NCI-H1105 (cell line): ENCODE measurements around the gene TIMMDC1.
"Not testable (repeated sequence)": the region's sequence is repeated elsewhere in the genome, so short reads cannot be mapped to it uniquely, and the experiment has no call there.

Experiments used
- DNase-seq: peaks from one replicate; lab custom pipeline; 2025; lab: John Stamatoyannopoulos, UW

Gene TIMMDC1

DNA sequence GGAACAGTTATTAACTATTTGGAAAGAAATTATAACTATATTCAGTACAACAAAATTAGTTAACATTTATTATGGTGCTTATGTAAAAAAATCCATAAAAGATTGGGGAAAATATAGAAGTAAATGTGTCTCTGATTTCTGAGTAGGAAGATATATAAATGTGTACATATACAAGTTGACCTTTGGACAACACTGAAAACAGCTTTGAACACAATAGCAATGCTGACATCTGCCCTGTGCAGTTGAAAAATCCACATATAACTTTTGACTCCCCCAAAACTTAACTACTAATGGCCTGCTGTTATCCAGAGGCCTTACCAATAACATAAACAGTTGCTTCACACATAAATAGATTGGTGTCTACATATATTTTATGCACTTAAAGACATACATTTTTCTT is 12.3 kb downstream of the TIMMDC1 start:
- no peak for DNase-seq

DNA sequence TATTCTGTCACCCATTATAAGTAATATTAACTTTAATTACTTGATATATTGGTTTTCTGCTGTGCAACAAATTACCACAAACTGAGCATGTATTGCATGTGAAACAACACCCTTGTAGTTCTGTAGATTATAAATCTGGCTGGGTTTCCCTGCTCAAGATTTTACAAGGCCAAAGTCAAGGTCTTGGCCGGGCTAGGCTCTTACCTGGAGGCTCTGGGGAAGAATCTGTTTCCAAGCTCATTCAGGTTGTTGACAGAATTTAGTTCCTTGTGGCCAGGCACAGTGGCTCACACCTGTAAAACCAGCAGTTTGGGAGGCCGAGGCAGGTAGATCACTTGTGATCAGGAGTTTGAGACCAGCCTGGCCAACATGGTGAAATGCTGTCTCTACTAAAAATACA is 16.3 kb downstream of the TIMMDC1 start:
- DNase-seq: no peak

DNA sequence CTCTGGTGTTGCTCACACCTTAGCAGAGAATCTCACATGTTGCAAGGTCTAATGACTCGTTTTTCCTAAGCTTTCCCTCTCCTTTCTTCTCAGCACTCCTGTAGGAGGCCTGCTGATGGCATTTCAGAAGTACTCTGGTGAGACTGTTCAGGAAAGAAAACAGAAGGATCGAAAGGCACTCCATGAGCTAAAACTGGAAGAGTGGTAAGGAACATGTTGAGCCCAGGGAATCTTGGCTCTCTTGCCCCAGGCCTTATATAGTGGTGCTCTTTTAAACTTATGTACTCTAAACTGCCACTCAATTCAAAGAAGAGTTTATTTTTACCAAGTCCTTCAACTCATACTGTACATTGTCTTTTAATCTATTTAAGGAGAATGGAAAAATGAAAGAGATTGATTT is 18.8 kb downstream of the TIMMDC1 start:
- no peak for DNase-seq

DNA sequence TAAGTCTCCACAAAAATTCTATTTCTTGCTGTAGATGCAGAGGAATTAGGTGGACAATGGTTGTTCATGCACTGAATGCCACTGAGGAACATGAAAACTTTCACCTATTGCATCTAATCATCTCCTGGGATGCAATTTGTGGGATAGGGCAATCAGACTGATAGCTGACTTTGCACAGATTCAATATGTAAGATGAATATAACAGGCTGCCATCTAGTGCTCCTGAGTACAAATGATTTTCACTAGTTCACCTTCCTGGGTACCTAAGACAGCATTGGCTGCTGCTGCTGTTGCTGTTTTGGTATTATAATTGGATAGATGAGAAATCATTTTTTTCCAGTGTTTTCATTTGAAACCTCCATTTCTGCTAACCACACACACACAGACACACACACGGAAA is 19.7 kb downstream of the TIMMDC1 start:
- DNase-seq: no peak

DNA sequence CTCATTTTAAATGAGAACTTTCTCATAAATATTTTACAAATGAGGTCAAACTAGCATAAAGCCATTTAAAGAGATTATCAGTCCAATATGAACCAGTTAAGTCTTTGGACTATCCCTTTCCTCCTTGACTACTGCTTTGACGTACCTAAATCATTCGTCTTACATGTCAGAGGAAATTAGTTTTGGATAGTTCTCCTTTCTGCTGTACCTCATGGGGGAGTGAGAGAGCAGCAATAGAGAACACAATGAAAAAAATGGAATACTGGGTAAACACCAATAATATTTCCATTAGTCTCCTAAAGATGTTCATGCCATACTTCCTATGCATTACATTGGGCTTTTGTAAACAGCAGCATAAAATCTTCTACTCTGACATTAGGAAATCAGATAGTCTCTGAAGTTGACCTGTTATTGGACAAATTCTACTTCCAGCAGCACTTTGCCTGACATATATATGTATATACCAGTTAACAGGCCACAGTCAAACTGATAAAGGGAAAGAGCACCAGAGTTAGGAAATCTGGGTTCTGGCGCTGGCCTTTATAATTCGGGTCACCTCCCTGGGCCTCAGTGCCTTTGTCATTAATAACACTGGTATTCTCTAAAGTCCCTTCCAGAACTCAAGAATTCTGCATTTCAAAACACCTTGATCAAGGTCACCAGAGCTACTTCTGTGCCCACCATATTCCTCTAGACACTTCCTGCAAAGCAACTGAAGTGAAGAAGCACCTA is 26.8 kb downstream of the TIMMDC1 start:
- DNase-seq: no peak

DNA sequence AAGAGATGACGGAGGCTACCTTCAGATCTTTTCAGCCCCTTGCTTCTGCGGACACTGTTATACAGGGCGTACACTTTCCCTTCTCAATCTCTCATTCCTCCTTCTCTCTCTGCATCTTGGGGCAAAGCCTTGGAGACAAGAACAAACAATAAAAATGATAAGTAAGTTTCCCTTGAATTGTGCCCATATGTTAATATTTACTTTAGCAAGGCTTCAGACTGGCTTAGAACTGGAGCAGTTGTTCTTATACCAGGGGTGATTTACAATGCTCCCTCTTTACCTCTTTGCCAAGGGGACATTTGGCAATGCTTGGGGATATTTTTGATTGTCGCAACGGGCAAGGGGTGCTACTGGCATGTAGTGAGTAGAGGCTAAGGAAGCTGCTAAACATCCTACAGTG is 29.4 kb downstream of the TIMMDC1 start:
- no peak for DNase-seq

DNA sequence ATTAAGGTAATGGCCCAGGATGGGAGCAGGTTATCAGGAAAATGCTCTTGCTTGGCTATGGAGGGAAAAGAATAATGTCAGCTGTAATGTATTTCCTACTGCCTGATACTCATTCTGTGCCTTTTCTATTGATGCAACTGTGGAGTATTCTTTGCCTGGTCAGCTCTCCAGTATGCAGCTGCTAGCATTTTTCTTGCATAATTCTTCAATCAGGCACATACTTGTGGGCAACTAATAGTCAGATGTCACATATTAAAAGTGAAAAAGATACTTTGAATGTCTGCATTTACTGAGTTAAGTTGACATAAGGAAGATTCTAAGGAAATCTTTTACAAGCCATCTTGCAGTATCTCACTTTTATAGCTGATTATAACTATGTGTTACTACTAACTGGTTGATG is 31.5 kb downstream of the TIMMDC1 start:
- no peak for DNase-seq

DNA sequence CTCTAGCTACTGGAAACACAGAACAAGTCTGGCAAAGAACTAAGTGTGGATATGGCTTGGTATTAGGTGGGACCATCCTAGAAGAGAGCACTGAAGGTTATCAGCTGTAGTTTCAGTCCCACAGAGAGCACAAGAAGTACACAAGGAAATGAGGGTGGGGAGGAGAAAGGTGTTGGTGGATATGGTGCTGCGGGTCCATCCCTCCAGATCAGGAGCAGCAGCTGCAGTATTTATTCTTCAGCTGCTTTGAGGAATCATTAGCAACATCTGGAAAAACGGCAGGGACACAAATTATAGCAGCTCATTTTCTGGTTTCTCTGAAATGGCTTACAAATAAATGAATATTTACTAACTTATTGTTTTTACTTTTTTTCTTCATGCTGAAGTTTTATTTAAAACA is 32.1 kb downstream of the TIMMDC1 start:
- no peak for DNase-seq

DNA sequence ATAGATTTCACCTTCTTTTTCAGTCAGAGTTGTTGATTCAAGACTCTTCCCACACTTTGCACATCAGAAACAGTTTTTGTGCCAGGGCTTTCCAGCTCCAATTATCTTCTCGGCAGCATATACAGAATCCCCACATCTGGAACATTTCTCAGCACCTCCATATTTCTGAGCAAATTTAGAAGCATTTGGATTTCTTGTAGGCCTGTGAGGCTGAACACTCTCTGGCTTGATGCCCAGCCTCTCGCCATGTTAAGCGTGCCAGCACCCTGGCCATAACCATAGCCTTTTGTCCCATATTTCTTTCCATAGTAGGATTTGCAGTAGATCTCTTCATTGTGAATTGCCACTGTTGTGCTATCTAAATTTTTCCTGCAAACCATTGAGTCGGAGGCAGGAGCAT is 32.8 kb downstream of the TIMMDC1 start:
- no peak for DNase-seq

DNA sequence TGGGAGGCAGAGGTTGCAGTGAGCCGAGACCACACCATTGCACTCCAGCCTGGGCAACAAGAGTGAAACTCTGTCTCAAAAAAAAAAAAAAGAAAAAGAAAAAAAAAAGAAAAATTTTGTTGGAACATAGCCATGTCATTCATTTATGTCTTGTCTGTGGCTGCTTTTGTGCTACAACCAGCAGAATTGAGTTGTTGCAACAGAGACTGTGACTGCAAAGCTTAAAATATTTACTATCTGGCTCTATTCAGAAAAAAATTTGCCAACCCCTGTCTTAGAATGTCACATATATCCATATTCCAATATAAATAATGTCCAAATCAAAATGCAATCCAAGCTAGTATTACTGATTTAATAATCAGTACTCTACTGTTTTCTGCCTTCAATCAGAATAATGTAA is 35.9 kb downstream of the TIMMDC1 start:
- no peak for DNase-seq

DNA sequence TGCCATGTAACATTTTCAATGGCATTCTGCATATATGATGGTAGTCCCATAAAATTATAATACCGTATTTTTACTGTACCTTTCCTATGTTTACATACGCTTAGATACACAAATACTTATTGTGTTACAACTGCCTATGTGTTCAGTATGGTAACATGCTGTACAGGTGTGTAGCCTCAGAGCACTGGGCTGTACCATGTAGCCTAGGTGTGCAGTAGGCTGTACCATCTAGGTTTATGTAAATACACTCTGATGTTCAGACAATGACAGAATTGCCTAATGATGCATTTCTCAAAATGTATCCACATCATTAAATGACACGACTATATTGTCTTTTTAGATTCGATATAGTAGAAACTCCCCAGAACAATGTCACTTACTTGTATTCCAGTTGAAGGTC is 38.4 kb downstream of the TIMMDC1 start:
- DNase-seq: no peak

DNA sequence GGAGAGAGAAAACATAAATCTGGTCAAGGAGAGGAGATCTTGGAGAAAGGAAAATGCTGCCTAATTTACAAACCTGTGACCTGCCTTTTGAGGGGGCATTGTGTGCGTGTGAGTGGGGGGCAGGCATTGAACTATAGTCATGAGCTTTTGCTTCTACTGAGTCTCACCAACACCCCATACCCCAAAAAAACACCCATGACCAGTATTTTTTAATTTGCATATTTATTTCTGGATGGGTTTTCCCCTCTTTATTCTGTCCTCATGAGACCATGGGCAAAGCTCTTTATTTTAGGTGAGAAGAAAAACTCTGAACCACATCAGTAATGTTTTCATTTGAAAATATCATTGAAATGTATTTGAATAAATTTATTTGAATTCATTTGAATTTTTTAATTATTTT is 40.4 kb downstream of the TIMMDC1 start:
- DNase-seq: no peak

DNA sequence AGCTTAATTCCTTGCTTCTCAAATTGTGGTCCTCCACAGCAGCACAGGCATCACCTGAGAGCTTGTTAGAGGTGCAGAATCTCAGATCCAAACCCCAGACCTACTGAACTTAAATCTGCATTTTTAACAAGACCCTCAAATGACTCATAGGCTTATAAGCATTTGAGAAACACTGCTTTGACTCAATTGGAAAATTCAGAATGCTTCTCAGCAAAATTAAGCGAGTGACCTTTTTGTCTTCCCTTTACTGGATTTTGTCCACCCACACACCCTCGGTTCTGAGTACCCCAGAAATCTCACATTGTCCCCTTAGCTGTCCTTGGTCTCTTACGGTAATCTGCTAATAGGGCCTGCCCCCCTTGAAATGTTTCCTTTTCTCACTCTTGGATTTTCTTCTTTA is 43.2 kb downstream of the TIMMDC1 start:
- DNase-seq: no peak

DNA sequence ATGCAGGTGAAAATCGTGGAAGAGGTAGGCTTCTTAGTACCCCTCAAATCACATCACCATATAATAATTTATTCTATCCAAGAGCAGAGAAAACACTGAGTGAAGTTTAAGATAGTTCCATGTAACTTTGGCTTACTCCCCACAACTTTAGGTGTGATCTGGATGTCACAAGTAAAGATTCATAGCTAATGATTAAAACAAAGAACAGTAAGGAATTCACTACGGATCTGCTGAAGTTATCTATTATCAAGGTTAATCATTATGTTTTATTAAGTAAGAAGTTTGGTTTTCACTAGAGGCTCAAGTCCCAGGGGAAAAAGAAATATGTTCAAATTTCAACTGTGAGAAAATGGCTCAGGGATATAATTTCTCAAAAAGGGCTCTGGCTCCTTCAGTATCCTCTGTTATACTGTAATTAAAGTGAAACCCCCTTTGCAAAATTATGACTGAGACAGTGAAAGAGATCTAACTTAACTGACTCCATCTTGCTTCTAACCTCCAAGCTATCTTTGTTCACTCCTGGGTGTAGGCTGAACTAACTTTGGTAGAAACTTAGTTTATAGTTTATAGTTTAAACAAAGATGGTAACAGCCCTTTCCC is 43.9 kb downstream of the TIMMDC1 start:
- DNase-seq: no peak

DNA sequence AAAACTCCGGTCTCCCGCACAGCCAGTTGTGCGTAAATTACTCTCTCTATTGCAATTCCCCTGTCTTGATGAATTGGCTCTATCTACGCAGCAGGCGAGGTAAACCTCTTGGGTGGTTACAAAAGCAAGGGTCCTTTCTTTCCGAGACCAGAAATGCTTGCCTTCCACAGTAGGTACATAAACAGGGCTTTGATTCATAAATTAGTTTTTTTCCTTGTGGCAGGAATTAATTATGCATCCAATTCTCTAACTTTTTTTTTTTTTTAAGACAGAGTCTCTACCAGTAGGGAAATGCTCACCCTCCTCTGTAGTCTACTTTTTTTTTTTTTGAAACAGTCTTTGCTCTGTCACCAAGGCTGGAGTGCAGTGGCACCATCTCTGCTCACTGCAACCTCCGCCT is 44.8 kb downstream of the TIMMDC1 start:
- DNase-seq: no peak

DNA sequence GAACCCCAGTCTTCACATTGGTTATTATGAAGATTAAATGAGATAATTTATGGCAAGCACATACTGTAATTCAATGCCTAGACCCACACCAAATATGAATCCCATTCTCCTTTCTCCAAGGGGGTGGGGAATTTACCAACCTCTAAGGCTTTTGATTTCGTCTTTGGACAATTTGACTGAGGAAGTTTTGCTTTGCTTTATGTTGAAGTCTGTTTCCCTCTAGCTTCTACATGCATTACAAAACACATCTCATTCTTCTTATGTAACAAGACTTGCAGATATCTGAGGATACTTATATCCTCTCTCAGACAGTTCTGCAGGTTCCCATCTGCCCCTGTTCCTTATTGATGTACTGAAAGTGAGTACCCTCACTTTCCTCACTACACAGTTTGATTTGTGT is 48.9 kb downstream of the TIMMDC1 start:
- DNase-seq: no peak

DNA sequence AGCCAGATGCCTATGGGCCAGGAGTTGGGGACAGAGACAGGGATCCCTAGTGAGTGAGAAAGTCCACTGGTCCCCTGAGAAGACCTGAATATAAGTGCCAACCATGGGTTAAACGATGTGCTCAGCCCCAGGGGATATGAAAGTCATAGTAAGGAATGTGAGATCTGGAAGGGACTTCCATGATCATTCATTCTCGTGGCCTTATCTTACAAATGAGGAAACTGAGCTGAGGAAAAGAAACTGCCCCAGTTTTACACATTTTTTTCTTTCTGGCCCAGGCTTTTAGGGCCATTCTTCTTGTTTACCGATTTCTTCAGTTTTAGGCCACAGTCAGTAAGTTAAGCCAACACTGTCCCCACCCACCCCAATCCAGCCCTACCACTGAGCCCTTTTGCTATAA is 50.0 kb downstream of the TIMMDC1 start:
- DNase-seq: no peak

DNA sequence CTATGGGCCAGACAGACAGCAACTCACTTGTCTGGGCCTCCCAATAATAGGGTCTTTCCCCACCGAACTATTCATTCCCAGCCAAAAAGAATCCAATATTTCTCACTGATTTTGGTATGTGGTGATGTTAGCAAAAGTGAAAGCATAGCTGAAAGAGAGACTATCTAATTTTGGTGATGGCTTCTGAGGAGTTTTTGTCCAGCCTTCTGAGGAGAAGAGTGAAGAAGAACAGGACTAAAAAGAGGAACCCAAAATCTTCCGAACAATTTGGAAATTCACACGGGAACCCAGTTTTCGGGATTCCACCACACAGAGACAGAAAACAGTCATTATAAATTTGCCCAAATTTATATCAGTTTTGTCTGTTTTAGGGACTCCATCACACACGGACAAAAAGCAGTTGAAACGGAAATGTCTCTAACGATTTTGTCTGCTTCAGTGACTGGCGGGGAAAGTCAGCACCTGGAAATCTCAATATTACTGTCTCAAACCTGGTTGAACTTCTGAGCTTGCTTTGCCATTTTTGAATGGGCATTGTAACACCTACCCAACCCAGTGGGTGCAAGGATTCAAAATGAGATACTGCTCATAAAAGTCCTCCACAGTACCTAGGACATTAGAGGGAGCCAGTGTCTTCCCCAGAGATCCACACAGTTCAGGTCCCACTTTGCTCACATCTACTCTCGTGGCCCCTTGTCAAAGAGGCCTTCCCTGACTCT is 52.0 kb downstream of the TIMMDC1 start:
- DNase-seq: no peak

DNA sequence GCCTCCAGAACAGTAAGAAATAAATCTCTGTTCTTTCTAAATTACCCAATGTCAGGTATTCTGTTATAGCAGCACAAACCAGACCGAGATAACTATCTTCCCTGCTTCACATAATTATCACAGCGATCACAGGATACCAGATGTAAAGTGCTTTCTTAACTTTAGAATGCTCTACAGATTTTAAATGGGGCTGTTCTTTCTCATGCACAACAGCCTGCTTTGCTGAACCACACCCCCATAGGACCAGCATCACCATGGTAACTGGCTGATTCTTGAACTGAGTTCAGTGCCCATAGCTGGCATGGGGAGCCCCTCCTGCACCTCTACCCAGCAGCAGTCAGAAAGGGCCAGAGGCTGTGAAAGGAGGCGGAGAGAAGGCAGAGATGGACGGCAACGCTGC is 53.3 kb downstream of the TIMMDC1 start:
- no peak for DNase-seq

DNA sequence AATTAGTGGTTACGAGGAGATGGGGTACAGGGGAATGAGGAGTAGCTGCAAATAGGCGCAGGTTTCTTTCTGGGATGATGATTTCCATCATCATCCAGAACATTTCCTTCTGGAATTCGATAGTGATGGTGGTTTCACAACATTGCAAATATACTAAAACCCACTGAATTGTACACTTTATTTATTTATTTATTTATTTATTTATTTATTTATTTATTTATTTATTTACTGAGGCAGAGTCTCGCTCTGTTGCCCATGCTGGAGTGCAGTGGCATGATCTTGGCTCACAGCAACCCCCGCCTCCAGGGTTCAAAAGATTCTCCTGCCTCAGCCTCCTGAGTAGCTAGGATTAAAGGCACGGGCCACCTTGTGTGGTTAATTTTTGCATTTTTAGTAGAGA is 54.6 kb downstream of the TIMMDC1 start:
- DNase-seq: not testable (repeated sequence)

DNA sequence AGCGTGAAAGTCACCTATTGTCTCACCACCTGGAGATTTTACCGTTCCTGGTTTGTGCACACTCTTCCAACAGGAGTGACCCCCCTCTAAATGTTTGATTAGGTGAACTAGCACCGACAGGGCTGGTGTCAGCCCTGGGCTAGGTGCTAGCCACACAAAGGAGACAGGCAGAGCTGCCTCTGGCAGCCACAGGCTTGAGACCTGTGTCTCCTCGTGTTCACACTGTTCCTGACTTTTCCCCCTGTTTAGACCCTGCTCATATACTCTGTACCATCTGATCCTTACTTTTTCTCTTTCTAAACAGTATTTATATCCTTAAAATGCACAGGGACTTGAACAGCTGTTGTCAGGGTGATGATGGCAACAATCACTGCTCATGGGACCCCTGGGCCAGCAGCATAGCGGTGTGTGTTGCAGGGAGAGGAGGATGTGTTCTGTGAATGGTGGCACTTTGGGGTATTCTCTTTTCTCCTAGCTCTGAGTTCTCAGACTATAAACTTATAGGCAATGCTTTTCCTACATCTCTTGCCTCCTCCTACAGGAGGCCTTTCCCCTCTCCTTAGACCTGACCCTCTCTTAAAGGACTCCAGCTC is 55.6 kb downstream of the TIMMDC1 start:
- DNase-seq: no peak

DNA sequence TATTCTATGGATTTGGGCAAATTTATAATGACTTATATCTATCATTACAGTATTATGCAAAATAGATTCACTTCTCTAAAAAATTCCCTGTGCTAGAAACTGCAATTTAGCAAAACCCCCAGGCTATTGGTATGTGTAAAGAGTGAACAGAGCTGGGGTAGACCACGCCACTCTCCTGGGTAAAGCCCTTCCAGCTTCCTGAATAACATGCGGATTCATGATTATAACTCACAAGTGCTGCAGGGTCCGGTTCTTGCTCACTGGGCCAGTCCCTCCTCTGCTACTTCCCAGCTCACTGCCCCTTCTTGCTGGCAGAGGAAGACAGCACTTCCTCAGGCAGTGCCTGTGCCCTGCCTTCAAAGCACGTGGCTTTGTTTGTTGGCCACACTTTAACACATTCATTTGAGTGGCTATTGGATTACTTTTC is 57.0 kb downstream of the TIMMDC1 start:
- DNase-seq: no peak

DNA sequence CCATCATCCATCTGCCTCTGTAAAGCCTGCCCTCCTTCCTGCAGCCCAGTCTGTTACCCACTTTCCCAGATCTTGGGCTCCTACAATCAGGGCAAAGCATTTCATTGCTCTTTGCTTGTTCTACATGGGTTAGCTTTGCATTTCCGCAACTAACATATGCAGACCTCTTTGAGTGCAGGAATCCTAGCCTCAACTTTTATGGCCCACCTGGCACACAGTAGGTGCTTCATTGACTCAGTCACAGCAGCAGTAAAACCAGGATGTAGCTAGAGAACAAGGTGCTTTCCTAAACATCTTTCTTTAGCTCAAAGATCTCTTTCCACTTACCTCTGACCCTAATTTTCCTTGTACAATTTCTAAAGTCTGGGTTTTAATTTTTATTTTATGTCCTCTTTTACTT is 57.6 kb downstream of the TIMMDC1 start:
- DNase-seq: no peak
